ENCODE results near the gene PKNOX2.

PKNOX2 gene

GRCh38 chr11:125251956-125252355 lies 87.4 kb downstream of the PKNOX2 start:
- DNase-seq (no peak), ATAC-seq (ENCODE audit: insufficient read depth, low read depth) (no peak)
- Histone ChIP-seq H4K20me1 (ENCODE audit: insufficient read depth, low read length) (no peaks in the 10 kb centered on the region), H3K36me3 (ENCODE audit: insufficient read depth, low read length) (no peaks in the 10 kb centered on the region), H3K4me2 (ENCODE audit: insufficient read depth, low read length) (no peak overlapping the region), H3K9ac (ENCODE audit: low read depth, low read length) (no peak overlapping the region), H3K4me3 (ENCODE audit: low read depth in 1 of 2, low read length in 2 of 2) (no peak overlapping the region), H3K79me2 (ENCODE audit: insufficient read depth, low read length) (no peaks in the 10 kb centered on the region), H3K27me3 (ENCODE audit: insufficient read depth, low read length, poor library complexity) (no peaks in the 10 kb centered on the region), H3K4me1 (ENCODE audit: insufficient read depth, low read length) (peaks cover 7% of the 10 kb centered on the region), H3K9me3 (ENCODE audit: insufficient read depth, low read length, severe bottlenecking) (no peaks in the 10 kb centered on the region), H3K27ac (ENCODE audit: low read length) (no peak overlapping the region), H2AFZ (ENCODE audit: low read depth, low read length) (no peak overlapping the region)
- TF ChIP-seq, protein P1, sequence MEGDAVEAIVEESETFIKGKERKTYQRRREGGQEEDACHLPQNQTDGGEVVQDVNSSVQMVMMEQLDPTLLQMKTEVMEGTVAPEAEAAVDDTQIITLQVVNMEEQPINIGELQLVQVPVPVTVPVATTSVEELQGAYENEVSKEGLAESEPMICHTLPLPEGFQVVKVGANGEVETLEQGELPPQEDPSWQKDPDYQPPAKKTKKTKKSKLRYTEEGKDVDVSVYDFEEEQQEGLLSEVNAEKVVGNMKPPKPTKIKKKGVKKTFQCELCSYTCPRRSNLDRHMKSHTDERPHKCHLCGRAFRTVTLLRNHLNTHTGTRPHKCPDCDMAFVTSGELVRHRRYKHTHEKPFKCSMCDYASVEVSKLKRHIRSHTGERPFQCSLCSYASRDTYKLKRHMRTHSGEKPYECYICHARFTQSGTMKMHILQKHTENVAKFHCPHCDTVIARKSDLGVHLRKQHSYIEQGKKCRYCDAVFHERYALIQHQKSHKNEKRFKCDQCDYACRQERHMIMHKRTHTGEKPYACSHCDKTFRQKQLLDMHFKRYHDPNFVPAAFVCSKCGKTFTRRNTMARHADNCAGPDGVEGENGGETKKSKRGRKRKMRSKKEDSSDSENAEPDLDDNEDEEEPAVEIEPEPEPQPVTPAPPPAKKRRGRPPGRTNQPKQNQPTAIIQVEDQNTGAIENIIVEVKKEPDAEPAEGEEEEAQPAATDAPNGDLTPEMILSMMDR (IDR thresholded peaks at IDR 0.05; ENCODE audit: borderline replicate concordance, extremely low read depth, low read length, poor library complexity, severe bottlenecking): no peak
- no peak for TF ChIP-seq EZH2 (IDR thresholded peaks at IDR 0.05; ENCODE audit: borderline replicate concordance, low read depth, low read length, severe bottlenecking)

- Histone ChIP-seq H4K20me1 (ENCODE audit: insufficient read depth, low read length) (no peaks in the 10 kb centered on the region), H3K9ac (ENCODE audit: low read depth, low read length) (no peak overlapping the region), H3K27ac (ENCODE audit: low read length) (no peak overlapping the region)
Measured at GRCh38 chr11:125253289-125253688, 88.7 kb downstream of the PKNOX2 start.

GRCh38 chr11:125253795-125254525 lies 89.4 kb downstream of the PKNOX2 start:
- Histone ChIP-seq H3K9me3 (ENCODE audit: insufficient read depth, low read length, severe bottlenecking) (no peaks in the 10 kb centered on the region), H4K20me1 (ENCODE audit: insufficient read depth, low read length) (no peaks in the 10 kb centered on the region), H3K4me2 (ENCODE audit: insufficient read depth, low read length) (no peak overlapping the region), H3K79me2 (ENCODE audit: insufficient read depth, low read length) (no peaks in the 10 kb centered on the region), H3K36me3 (ENCODE audit: insufficient read depth, low read length) (no peaks in the 10 kb centered on the region), H2AFZ (ENCODE audit: low read depth, low read length) (no peak overlapping the region), H3K9ac (ENCODE audit: low read depth, low read length) (no peak overlapping the region), H3K4me1 (ENCODE audit: insufficient read depth, low read length) (peaks cover 11% of the 10 kb centered on the region), H3K27ac (ENCODE audit: low read length) (no peak overlapping the region), H3K27me3 (ENCODE audit: insufficient read depth, low read length, poor library complexity) (peaks cover 5% of the 10 kb centered on the region), H3K4me3 (ENCODE audit: low read depth in 1 of 2, low read length in 2 of 2) (no peak overlapping the region)
- no peak for DNase-seq
- ATAC-seq (ENCODE audit: insufficient read depth, low read depth): no peak
- no peak for TF ChIP-seq EZH2 (IDR thresholded peaks at IDR 0.05; ENCODE audit: borderline replicate concordance, low read depth, low read length, severe bottlenecking)
- TF ChIP-seq, protein P1 (IDR thresholded peaks at IDR 0.05; ENCODE audit: borderline replicate concordance, extremely low read depth, low read length, poor library complexity, severe bottlenecking): no peak

More at GRCh38 chr11:125253289-125253688, 88.7 kb downstream of the PKNOX2 start:
- TF ChIP-seq, protein P1 (IDR thresholded peaks at IDR 0.05; ENCODE audit: borderline replicate concordance, extremely low read depth, low read length, poor library complexity, severe bottlenecking): no peak
- no peak for TF ChIP-seq EZH2 (IDR thresholded peaks at IDR 0.05; ENCODE audit: borderline replicate concordance, low read depth, low read length, severe bottlenecking)
- no peak overlapping the region for H2AFZ ChIP-seq (ENCODE audit: low read depth, low read length)
- H3K4me2 ChIP-seq (ENCODE audit: insufficient read depth, low read length): no peak overlapping the region
- H3K36me3 ChIP-seq (ENCODE audit: insufficient read depth, low read length): no peaks in the 10 kb centered on the region
- DNase-seq (no peak), ATAC-seq (ENCODE audit: insufficient read depth, low read depth) (no peak)
- H3K9me3 ChIP-seq (ENCODE audit: insufficient read depth, low read length, severe bottlenecking): no peaks in the 10 kb centered on the region
- H3K4me3 ChIP-seq (ENCODE audit: low read depth in 1 of 2, low read length in 2 of 2): no peak overlapping the region
- H3K27me3 ChIP-seq (ENCODE audit: insufficient read depth, low read length, poor library complexity): peaks cover 5% of the 10 kb centered on the region
- peaks cover 11% of the 10 kb centered on the region for H3K4me1 ChIP-seq (ENCODE audit: insufficient read depth, low read length)
- H3K79me2 ChIP-seq (ENCODE audit: insufficient read depth, low read length): no peaks in the 10 kb centered on the region
